ENCODE data around the gene KCNN3.

Gene KCNN3

GRCh38 chr1:154730259-154730658, 139.8 kb downstream of the KCNN3 start:
- H3K36me3 ChIP-seq = no peaks in the 10 kb centered on the region
- TF ChIP-seq CTCF (IDR thresholded peaks at IDR 0.05) = no peak
- peaks cover 0 to 1% of the 10 kb centered on the region in 2 experiments for H3K4me1 ChIP-seq (ENCODE audit: control insufficient read depth in 1 of 2, insufficient read depth in 1 of 2, low read depth in 1 of 2, low read length in 1 of 2)
- H3K9me3 ChIP-seq = no peaks in the 10 kb centered on the region
- no peak overlapping the region for H3K27ac ChIP-seq
- H3K4me3 ChIP-seq (ENCODE audit: low read depth in 1 of 2, low read length in 1 of 2) = no peak overlapping the region
- H3K27me3 ChIP-seq = peaks cover 41% of the 10 kb centered on the region

GRCh38 chr1:154729577-154729976, 140.5 kb downstream of the KCNN3 start:
- Histone ChIP-seq H3K4me1 (ENCODE audit: control insufficient read depth in 1 of 2, insufficient read depth in 1 of 2, low read depth in 1 of 2, low read length in 1 of 2) (no peaks in the 10 kb centered on the region), H3K9me3 (no peaks in the 10 kb centered on the region), H3K36me3 (no peaks in the 10 kb centered on the region), H3K27me3 (peaks cover 41% of the 10 kb centered on the region), H3K4me3 (ENCODE audit: low read depth in 1 of 2, low read length in 1 of 2) (no peak overlapping the region), H3K27ac (no peak overlapping the region)
- TF ChIP-seq CTCF (IDR thresholded peaks at IDR 0.05) = no peak

- no peak overlapping the region for H3K4me3 ChIP-seq (ENCODE audit: low read depth in 1 of 2, low read length in 1 of 2)
- peaks cover 41% of the 10 kb centered on the region for H3K27me3 ChIP-seq
- H3K9me3 ChIP-seq = no peaks in the 10 kb centered on the region
- H3K36me3 ChIP-seq = no peaks in the 10 kb centered on the region
- no peak overlapping the region for H3K27ac ChIP-seq
- H3K4me1 ChIP-seq (ENCODE audit: control insufficient read depth in 1 of 2, insufficient read depth in 1 of 2, low read depth in 1 of 2, low read length in 1 of 2) = no peaks in the 10 kb centered on the region
- no peak for TF ChIP-seq CTCF (IDR thresholded peaks at IDR 0.05)
Observed at GRCh38 chr1:154729031-154729442, 141.0 kb downstream of the KCNN3 start.

GRCh38 chr1:154726896-154727753, 143.0 kb downstream of the KCNN3 start:
- Histone ChIP-seq H3K27me3 (peaks cover 35% of the 10 kb centered on the region), H3K4me1 (ENCODE audit: control insufficient read depth in 1 of 2, insufficient read depth in 1 of 2, low read depth in 1 of 2, low read length in 1 of 2) (peaks cover 0 to under 1% of the 10 kb centered on the region in 2 experiments), H3K4me3 (ENCODE audit: low read depth in 1 of 2, low read length in 1 of 2) (no peak overlapping the region), H3K9me3 (no peaks in the 10 kb centered on the region), H3K36me3 (no peaks in the 10 kb centered on the region), H3K27ac (no peak overlapping the region)
- TF ChIP-seq CTCF (IDR thresholded peaks at IDR 0.05) = no peak

- no peak overlapping the region for H3K27ac ChIP-seq
- peaks cover 0 to 7% of the 10 kb centered on the region in 2 experiments for H3K4me1 ChIP-seq (ENCODE audit: control insufficient read depth in 1 of 2, insufficient read depth in 1 of 2, low read depth in 1 of 2, low read length in 1 of 2)
- peaks cover 33% of the 10 kb centered on the region for H3K27me3 ChIP-seq
- TF ChIP-seq CTCF (IDR thresholded peaks at IDR 0.05) = no peak
- H3K36me3 ChIP-seq = no peaks in the 10 kb centered on the region
- no peaks in the 10 kb centered on the region for H3K9me3 ChIP-seq
- H3K4me3 ChIP-seq (ENCODE audit: low read depth in 1 of 2, low read length in 1 of 2) = no peak overlapping the region
Observed at GRCh38 chr1:154726443-154726842, 143.6 kb downstream of the KCNN3 start.
